GM23338 (cell line): ENCODE results near the gene ATP5PO. TPM values are rescaled to one million over a fixed set of nuclear protein-coding genes. Genes with fewer than 3 reads are reported as not detected.

Experiments
- ATAC-seq: fragments of 200-7000 bp; cut with Tn5 transposase; 3 replicates; pipeline ENCODE4 v1.9.1; 2020
- DNase-seq: peaks from one replicate; pipeline ENCODE4 v3.0.0-alpha.2; 2015; ENCODE audit warnings: low spot score
- H2AFZ ChIP-seq: fragments of 200-600 bp; sonication (generic); 2 replicates; pipeline ENCODE4 v1.8.0; 2016; ENCODE audit warnings: antibody characterized with exemption, mild to moderate bottlenecking, moderate library complexity
- H3F3A ChIP-seq: fragments of 200-600 bp; sonication (generic); replicated peaks from 2 replicates; pipeline ENCODE4 v1.8.0; 2017; ENCODE audit warnings: antibody characterized with exemption, mixed run types, low read depth
- H3K27ac ChIP-seq: fragments of 200-600 bp; sonication (generic); 2 replicates; pipeline ENCODE4 v1.6.1; 2016; ENCODE audit warnings: low read depth
- H3K27me3 ChIP-seq: fragments of 200-600 bp; sonication (generic); 2 replicates; pipeline ENCODE4 v1.8.0; 2016; ENCODE audit warnings: mild to moderate bottlenecking, mixed run types, moderate library complexity; ENCODE audit not compliant: insufficient read depth
- H3K36me3 ChIP-seq: fragments of 200-600 bp; sonication (generic); 2 replicates; pipeline ENCODE4 v1.8.0; 2016; ENCODE audit warnings: mild to moderate bottlenecking; ENCODE audit not compliant: insufficient read depth
- H3K4me1 ChIP-seq: fragments of 200-600 bp; sonication (generic); 2 replicates; pipeline ENCODE4 v1.8.0; 2016; ENCODE audit warnings: mild to moderate bottlenecking, moderate library complexity; ENCODE audit not compliant: insufficient read depth
- H3K4me2 ChIP-seq: fragments of 200-600 bp; sonication (generic); 2 replicates; pipeline ENCODE4 v1.7.1; 2017; ENCODE audit warnings: mixed run types
- H3K4me3 ChIP-seq: fragments of 200-600 bp; sonication (generic); 2 replicates; pipeline ENCODE4 v1.6.1; 2016; ENCODE audit warnings: mixed run types
- H3K79me2 ChIP-seq: fragments of 200-600 bp; sonication (generic); replicated peaks from 2 replicates; pipeline ENCODE4 v1.8.0; 2017; ENCODE audit warnings: mild to moderate bottlenecking; ENCODE audit not compliant: insufficient read depth
- H3K9me2 ChIP-seq: fragments of 200-600 bp; sonication (generic); 2 replicates; pipeline ENCODE4 v1.8.0; 2017; ENCODE audit not compliant: insufficient read depth
- H4K20me1 ChIP-seq: fragments of 200-600 bp; sonication (generic); replicated peaks from 2 replicates; pipeline ENCODE4 v1.8.0; 2017; ENCODE audit warnings: mild to moderate bottlenecking; ENCODE audit not compliant: insufficient read depth
- H3K27ac Mint-ChIP-seq: 2 replicates; pipeline ENCODE4 v1.8.0; 2020; ENCODE audit warnings: inconsistent platforms, mild to moderate bottlenecking, moderate library complexity, mixed read lengths
- H3K27me3 Mint-ChIP-seq: 3 replicates; pipeline ENCODE4 v1.8.0; 2022; ENCODE audit warnings: low read depth, mild to moderate bottlenecking, moderate library complexity, mixed read lengths, inconsistent platforms; ENCODE audit not compliant: insufficient read depth, poor library complexity
- H3K36me3 Mint-ChIP-seq: 3 replicates; pipeline ENCODE4 v1.8.0; 2021; ENCODE audit warnings: low read depth, mild to moderate bottlenecking, inconsistent platforms, moderate library complexity, mixed read lengths
- H3K4me1 Mint-ChIP-seq: 3 replicates; pipeline ENCODE4 v1.8.0; 2020; ENCODE audit warnings: mild to moderate bottlenecking, inconsistent platforms, mixed read lengths
- H3K4me3 Mint-ChIP-seq: 3 replicates; pipeline ENCODE4 v1.8.0; 2021; ENCODE audit warnings: moderate library complexity, mild to moderate bottlenecking, inconsistent platforms, mixed read lengths
- H3K9me3 Mint-ChIP-seq: 3 replicates; pipeline ENCODE4 v1.8.0; 2020; ENCODE audit warnings: moderate library complexity, mild to moderate bottlenecking, inconsistent platforms, mixed read lengths
- CREB1 ChIP-seq: fragments of 250-450 bp; sonication (Bioruptor Pico); IDR thresholded peaks from 2 replicates; pipeline ENCODE4 v1.5.0; 2020; ENCODE audit warnings: low read depth, mild to moderate bottlenecking, moderate library complexity
- ETS1 ChIP-seq: IDR thresholded peaks from 2 replicates; pipeline ENCODE4 v1.6.1; 2016; ENCODE audit warnings: antibody characterized with exemption
- EZH2 ChIP-seq: fragments of 200-600 bp; sonication (generic); IDR thresholded peaks from one replicate; pipeline ENCODE4 v1.8.0; 2017; ENCODE audit warnings: antibody characterized with exemption, mild to moderate bottlenecking, low read depth; ENCODE audit not compliant: unreplicated experiment
- EZH2phosphoT487 ChIP-seq: fragments of 200-600 bp; sonication (generic); IDR thresholded peaks from one replicate; pipeline ENCODE4 v1.8.1; 2018; ENCODE audit warnings: antibody characterized with exemption; ENCODE audit not compliant: unreplicated experiment
- JUNB ChIP-seq: IDR thresholded peaks from one replicate; pipeline ENCODE4 v1.6.1; 2016; ENCODE audit warnings: antibody characterized with exemption; ENCODE audit not compliant: unreplicated experiment
- NANOG ChIP-seq: IDR thresholded peaks from 2 replicates; pipeline ENCODE4 v1.6.1; 2016; ENCODE audit warnings: antibody characterized with exemption, borderline replicate concordance
- POLR2AphosphoS5 ChIP-seq: IDR thresholded peaks from 2 replicates; pipeline ENCODE4 v1.6.1; 2016; ENCODE audit warnings: antibody characterized with exemption, low read depth
- REST ChIP-seq: IDR thresholded peaks from one replicate; pipeline ENCODE4 v1.6.1; 2018; ENCODE audit warnings: antibody characterized with exemption; ENCODE audit not compliant: unreplicated experiment
- STAT1 ChIP-seq: IDR thresholded peaks from one replicate; pipeline ENCODE4 v1.6.1; 2016; ENCODE audit warnings: antibody characterized with exemption; ENCODE audit not compliant: unreplicated experiment
- ZNF114 ChIP-seq: fragments of 250-450 bp; sonication (Bioruptor Pico); IDR thresholded peaks from 2 replicates; pipeline ENCODE4 v1.5.0; 2020; ENCODE audit warnings: mild to moderate bottlenecking, moderate library complexity
- ZNF331 ChIP-seq: fragments of 250-450 bp; sonication (Bioruptor Pico); IDR thresholded peaks from 2 replicates; pipeline ENCODE4 v1.5.0; 2020; ENCODE audit warnings: low read depth, mild to moderate bottlenecking, moderate library complexity
- polyA plus RNA-seq: library from polyadenylated mRNA; unstranded; fragments of >200 nt; fragmentation: Nextera tagmentation; extraction: Ambion mirVana; gene quantifications from 2 replicates; pipeline ENCODE4 v1.2.1, GENCODE V29; 2016
- total RNA-seq: library from RNA; depleted of rRNA; stranded (reverse); fragments of >200 nt; shearing (Covaris generic); gene quantifications from 2 replicates; pipeline ENCODE4 v1.2.3, GENCODE V29; 2014
- TF ChIP-seq, protein P1 (sequence below), 2 experiments: fragments of 200-600 bp in 1 of 2; sonication (generic) in 1 of 2; conservative IDR thresholded peaks; 2 replicates each; pipeline versions ENCODE4 v1.5.1 to v1.6.1; 2016 to 2017; ENCODE audit warnings: antibody characterized with exemption in 2 of 2, low read depth in 2 of 2, mild to moderate bottlenecking in 2 of 2, moderate library complexity in 1 of 2
- TF ChIP-seq, protein P2 (sequence below): fragments of 250-450 bp; sonication (Bioruptor Pico); IDR thresholded peaks from 2 replicates; pipeline ENCODE4 v1.5.0; 2020; ENCODE audit warnings: mild to moderate bottlenecking, moderate library complexity

ATP5PO gene
- total and polyA plus RNA-seq, 2 experiments from 2014 or later, result 244 to 522 TPM

DNA sequence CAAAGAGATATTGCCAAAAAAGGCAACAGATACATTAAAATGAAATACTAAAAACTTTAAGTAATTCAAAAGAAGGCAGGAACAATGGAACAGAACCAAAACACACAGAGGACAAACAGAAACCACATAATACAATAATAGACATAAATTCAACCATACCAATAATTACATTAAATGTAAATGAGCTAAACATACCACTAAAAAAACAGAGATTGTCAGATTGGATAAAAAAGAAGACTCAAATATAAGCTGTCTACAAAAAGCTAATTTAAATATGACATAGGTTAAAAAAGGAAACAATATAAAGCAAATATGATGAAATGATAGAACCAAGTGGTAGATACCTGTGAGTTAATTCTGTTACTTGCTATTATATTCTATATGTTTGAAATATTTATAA, 44.1 kb upstream of the ATP5PO start (continued):
- TF ChIP-seq, protein P1, sequence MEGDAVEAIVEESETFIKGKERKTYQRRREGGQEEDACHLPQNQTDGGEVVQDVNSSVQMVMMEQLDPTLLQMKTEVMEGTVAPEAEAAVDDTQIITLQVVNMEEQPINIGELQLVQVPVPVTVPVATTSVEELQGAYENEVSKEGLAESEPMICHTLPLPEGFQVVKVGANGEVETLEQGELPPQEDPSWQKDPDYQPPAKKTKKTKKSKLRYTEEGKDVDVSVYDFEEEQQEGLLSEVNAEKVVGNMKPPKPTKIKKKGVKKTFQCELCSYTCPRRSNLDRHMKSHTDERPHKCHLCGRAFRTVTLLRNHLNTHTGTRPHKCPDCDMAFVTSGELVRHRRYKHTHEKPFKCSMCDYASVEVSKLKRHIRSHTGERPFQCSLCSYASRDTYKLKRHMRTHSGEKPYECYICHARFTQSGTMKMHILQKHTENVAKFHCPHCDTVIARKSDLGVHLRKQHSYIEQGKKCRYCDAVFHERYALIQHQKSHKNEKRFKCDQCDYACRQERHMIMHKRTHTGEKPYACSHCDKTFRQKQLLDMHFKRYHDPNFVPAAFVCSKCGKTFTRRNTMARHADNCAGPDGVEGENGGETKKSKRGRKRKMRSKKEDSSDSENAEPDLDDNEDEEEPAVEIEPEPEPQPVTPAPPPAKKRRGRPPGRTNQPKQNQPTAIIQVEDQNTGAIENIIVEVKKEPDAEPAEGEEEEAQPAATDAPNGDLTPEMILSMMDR (conservative IDR thresholded peaks at IDR 0.05; ENCODE audit: low read depth in 2 of 2), result no peak
- TF ChIP-seq ZNF114 (no peak), JUNB (no peak), ETS1 (no peak), ZNF331 (CRISPR knock-in tag) (no peak), POLR2AphosphoS5 (no peak)

DNA sequence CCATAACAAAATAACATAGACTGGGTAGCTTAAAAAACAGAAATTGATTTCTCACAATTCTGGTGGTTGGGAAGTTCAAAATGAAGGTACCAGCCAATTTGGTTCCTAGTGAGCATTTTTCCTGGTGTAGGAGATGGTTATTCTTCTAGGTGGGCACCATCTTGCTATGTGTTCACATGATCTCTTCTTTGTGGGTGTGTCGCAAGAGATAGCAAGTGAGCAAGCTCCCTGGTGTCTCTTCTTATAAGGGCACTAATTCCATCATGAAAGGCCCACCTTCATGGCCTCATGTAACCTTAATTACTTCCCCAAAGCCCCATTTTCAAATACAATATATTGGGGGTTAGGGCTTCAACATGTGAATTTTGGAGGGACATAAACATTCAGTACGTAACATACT, 38.8 kb upstream of the ATP5PO start:
- no peak overlapping the region for H3K27ac Mint-ChIP-seq
- Histone ChIP-seq H4K20me1 (no peaks in the 10 kb centered on the region), H3K27me3 (no peaks in the 10 kb centered on the region), H3K79me2 (no peaks in the 10 kb centered on the region), H3F3A (no peaks in the 10 kb centered on the region), H3K4me3 (no peak overlapping the region), H3K9me2 (no peaks in the 10 kb centered on the region), H3K36me3 (no peaks in the 10 kb centered on the region), H3K4me2 (no peak overlapping the region), H3K4me1 (no peaks in the 10 kb centered on the region), H2AFZ (no peak overlapping the region), H3K27ac (no peak overlapping the region)
- DNase-seq (no peak), ATAC-seq (no peak)
- no peaks in the 10 kb centered on the region; the same call in 2 of the 3 replicates for H3K4me1 Mint-ChIP-seq
- H3K4me3 Mint-ChIP-seq, result no peak overlapping the region
- H3K9me3 Mint-ChIP-seq, result peaks cover 6% of the 10 kb centered on the region
- H3K27me3 Mint-ChIP-seq, result peaks cover 2% of the 10 kb centered on the region
- H3K36me3 Mint-ChIP-seq, result peaks cover 10% of the 10 kb centered on the region; the same call in 2 of the 3 replicates
- no peak for TF ChIP-seq NANOG
- TF ChIP-seq ZNF114, result no peak
- no peak for TF ChIP-seq EZH2
- no peak for TF ChIP-seq POLR2AphosphoS5
- TF ChIP-seq ZNF331 (CRISPR knock-in tag), result no peak
- no peak for TF ChIP-seq JUNB
- TF ChIP-seq, protein P2, sequence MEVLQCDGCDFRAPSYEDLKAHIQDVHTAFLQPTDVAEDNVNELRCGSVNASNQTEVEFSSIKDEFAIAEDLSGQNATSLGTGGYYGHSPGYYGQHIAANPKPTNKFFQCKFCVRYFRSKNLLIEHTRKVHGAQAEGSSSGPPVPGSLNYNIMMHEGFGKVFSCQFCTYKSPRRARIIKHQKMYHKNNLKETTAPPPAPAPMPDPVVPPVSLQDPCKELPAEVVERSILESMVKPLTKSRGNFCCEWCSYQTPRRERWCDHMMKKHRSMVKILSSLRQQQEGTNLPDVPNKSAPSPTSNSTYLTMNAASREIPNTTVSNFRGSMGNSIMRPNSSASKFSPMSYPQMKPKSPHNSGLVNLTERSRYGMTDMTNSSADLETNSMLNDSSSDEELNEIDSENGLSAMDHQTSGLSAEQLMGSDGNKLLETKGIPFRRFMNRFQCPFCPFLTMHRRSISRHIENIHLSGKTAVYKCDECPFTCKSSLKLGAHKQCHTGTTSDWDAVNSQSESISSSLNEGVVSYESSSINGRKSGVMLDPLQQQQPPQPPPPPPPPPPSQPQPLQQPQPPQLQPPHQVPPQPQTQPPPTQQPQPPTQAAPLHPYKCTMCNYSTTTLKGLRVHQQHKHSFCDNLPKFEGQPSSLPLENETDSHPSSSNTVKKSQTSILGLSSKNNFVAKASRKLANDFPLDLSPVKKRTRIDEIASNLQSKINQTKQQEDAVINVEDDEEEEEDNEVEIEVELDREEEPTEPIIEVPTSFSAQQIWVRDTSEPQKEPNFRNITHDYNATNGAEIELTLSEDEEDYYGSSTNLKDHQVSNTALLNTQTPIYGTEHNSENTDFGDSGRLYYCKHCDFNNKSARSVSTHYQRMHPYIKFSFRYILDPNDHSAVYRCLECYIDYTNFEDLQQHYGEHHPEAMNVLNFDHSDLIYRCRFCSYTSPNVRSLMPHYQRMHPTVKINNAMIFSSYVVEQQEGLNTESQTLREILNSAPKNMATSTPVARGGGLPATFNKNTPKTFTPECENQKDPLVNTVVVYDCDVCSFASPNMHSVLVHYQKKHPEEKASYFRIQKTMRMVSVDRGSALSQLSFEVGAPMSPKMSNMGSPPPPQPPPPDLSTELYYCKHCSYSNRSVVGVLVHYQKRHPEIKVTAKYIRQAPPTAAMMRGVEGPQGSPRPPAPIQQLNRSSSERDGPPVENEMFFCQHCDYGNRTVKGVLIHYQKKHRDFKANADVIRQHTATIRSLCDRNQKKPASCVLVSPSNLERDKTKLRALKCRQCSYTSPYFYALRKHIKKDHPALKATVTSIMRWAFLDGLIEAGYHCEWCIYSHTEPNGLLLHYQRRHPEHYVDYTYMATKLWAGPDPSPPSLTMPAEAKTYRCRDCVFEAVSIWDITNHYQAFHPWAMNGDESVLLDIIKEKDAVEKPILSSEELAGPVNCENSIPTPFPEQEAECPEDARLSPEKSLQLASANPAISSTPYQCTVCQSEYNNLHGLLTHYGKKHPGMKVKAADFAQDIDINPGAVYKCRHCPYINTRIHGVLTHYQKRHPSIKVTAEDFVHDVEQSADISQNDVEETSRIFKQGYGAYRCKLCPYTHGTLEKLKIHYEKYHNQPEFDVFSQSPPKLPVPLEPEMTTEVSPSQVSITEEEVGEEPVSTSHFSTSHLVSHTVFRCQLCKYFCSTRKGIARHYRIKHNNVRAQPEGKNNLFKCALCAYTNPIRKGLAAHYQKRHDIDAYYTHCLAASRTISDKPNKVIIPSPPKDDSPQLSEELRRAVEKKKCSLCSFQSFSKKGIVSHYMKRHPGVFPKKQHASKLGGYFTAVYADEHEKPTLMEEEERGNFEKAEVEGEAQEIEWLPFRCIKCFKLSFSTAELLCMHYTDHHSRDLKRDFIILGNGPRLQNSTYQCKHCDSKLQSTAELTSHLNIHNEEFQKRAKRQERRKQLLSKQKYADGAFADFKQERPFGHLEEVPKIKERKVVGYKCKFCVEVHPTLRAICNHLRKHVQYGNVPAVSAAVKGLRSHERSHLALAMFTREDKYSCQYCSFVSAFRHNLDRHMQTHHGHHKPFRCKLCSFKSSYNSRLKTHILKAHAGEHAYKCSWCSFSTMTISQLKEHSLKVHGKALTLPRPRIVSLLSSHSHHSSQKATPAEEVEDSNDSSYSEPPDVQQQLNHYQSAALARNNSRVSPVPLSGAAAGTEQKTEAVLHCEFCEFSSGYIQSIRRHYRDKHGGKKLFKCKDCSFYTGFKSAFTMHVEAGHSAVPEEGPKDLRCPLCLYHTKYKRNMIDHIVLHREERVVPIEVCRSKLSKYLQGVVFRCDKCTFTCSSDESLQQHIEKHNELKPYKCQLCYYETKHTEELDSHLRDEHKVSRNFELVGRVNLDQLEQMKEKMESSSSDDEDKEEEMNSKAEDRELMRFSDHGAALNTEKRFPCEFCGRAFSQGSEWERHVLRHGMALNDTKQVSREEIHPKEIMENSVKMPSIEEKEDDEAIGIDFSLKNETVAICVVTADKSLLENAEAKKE (CRISPR knock-in tag), result no peak
- no peak for TF ChIP-seq REST
- no peak for TF ChIP-seq STAT1
- TF ChIP-seq CREB1 (CRISPR knock-in tag), result no peak
- no peak for TF ChIP-seq EZH2phosphoT487
